Ureter (tissue), 1 donor: ENCODE data around the gene SRRD. TPM values are rescaled to one million over a fixed set of nuclear protein-coding genes. Genes with fewer than 3 reads are reported as not detected.
A peak's percentile ranks its signal among the peaks of the same experiment; 100 is the strongest.
"Not testable (repeated sequence)": the region's sequence is repeated elsewhere in the genome, so short reads cannot be mapped to it uniquely, and the experiment has no call there.

Source experiments
- DNase-seq: peaks from one replicate; pipeline ENCODE4 v3.0.0-alpha.2; 2020; ENCODE audit warnings: low spot score
- total RNA-seq: library from RNA; stranded (reverse); gene quantifications from one replicate; pipeline ENCODE4 v1.2.4, GENCODE V29; 2023
- donor health status: DM: yes; HTN: yes; CAD: no.

Gene SRRD
- total RNA-seq, 1 donor from 2014 or later: 24.6 TPM

DNA sequence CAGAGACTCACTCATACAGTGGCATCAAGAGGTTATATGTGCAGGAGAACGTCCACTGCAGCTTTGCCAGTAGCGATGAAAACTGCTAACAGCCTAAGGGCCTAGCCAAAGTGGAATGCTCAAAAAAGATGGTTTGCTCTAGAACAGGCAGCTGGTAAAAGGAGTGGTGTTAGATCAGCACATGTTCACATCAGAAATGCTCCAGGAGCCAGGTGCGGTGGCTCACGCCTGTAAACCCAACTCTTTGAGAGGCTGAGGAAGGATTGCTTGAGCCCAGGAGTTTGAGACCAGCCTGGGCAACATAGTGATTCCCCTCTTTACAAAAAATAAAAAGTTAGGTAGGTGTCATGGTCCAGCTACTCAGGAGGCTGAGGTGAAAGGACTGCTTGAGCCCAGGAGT lies 38.9 kb downstream of the SRRD start:
- DNase-seq: no peak

DNA sequence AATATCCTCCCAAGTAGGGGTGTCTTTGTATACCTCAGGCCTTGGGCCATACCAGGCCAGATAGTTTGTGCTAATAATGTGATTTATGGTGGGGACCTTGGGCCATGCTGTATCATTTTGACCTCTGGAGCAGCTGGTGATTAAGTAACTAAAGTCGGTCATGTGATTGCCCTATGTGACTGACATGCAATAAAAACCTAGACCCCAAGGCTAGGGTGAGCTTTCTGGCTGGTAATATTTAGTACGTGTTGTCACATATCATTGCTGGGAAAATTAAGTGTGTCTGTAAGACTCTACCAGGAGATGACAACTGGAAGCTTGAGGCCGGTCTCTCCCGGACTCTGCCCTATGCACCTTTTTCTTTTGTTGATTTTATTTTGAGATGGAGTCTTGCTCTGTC lies 41.2 kb downstream of the SRRD start:
- DNase-seq: no peak

GRCh38 chr22:26525946-26526564 lies 42.4 kb downstream of the SRRD start:
- DNase-seq: no peak

GRCh38 chr22:26527167-26527566 lies 43.5 kb downstream of the SRRD start:
- no peak for DNase-seq

- DNase-seq: no peak
Measured at GRCh38 chr22:26527574-26528465, 44.1 kb downstream of the SRRD start.

- not testable (repeated sequence) for DNase-seq
Measured at GRCh38 chr22:26528518-26528917, 44.8 kb downstream of the SRRD start.

DNA sequence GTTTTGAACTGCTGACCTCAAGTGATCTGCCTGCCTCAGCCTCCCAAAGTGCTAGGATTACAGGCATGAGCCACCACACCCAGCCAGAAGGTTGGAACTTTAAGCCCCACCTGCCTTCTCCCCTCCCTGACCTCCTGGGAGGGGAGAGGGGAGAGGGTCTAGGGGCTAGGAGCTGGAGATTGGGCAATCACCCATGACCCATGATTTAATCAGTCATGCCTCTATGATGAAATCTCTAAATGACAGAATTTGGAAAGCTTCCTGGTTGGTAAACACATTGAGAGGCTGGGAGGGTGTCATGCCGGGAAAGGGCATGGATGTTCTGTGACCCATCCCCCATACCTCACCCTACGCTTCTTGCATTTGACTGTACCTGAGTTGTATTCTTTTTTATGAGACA lies 45.7 kb downstream of the SRRD start:
- DNase-seq: peak; percentile 53

DNA sequence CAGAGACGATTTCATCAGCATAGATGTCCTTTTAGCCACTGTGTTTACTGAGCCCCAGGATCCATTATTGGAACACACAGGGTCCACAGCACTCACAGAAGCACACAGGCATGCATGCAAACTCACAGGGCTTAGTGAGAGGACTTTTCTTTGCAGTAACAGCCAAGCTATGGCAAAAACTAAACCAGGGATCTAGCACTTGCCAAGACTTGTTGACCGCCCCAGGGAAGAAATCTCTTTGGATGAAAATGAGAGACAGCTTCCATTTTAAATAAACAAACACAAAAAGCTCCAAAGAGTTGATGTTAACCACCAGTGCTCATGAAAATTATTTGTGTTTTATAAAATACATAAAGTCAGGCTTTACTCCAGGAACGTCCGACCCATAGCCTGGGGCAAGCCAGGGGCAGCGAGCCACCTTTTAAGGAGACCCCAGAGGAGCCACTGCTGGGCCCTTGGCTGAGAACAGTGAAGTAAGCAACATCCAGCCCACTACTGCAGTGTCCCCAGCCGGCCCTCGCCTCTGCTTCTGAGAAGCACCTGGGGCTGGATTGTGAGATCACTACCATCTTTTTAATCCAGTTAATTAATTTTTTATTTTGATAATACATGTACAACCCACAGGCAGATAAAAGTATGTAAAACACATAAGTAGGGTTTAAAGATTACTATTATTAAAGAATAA lies 50.6 kb downstream of the SRRD start:
- DNase-seq: no peak

DNA sequence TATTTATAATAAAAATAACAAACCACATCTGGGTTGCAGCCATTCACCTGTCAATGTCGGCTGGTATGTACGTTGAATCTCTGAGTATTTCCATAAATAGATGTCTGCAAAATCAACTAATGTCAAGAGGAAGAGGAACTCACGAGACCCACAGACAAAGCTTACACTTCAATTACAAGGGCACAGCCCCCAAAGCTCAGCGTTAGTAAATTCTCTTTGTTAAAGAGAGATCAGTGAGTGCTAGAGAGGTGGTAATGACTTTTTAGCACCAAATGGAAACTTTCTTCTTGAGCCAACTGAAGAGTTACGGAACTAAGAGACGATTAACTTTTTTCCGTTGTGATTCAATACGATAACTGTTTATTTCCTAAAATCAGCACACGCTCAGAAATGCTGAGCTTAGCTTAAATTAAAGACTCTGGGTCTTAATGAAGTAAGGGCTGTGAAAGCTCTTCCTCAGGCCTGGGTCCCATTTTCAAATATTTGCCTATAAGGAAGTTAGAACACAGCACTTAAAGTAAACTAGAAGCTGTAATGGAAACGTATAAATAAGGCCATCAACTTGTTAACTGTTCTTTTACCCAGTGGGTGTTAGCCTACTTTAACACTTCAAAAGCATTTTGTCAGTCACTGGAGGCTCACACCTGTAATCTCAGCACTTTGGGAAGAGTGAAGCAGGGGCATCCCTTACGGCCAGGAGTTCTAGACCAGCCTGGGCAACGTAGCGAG lies 51.4 kb downstream of the SRRD start:
- no peak for DNase-seq

DNA sequence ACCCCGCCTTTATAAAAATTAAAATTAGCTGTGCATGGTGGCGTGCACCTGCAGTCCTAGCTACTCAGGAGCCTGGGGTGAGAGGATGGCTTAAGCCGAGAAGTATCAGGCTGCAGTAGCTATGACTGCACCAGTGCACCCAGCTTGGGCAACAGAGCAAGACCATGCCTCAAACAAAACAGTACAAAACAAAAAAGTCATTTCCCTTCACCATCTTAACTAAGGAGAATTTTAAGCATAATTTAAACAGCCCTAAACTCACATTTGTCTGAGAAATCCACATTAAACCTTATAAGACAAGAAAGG lies 51.9 kb downstream of the SRRD start:
- DNase-seq: no peak

DNA sequence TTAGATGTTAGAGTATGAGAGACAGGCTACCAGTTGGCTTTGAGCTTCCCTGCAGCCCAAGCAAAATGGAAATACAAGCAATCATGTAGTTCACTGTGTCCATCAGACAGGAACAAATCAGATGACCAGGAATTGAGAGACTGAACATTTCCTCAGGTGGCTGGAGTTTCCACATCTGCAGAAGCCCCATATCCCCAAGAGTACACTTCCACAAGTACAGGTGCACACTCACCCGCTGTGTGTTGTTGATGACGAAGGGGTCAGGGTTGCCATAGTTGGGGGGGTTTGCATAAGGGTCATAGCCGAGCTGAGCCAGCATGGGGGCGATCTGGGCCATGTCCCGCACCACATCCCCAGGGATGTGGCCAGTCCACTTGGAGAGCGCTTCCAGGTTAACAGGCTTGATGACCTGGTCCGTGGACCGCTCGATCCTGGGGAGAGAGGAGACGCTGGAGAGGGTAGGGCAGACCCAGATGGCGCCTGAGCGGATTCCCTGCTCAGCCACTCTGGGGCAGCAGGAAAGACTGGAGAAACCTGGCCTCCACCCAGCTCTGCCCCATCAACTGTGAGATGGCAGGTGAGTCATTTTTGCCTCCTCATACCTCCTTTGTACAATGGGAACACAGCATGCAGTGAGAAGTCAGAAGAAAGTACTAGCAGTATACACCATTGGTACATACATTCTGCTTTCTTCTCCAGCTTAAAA lies 52.5 kb downstream of the SRRD start:
- no peak for DNase-seq

- DNase-seq: no peak
Measured at GRCh38 chr22:26536762-26537134, 53.1 kb downstream of the SRRD start.

DNA sequence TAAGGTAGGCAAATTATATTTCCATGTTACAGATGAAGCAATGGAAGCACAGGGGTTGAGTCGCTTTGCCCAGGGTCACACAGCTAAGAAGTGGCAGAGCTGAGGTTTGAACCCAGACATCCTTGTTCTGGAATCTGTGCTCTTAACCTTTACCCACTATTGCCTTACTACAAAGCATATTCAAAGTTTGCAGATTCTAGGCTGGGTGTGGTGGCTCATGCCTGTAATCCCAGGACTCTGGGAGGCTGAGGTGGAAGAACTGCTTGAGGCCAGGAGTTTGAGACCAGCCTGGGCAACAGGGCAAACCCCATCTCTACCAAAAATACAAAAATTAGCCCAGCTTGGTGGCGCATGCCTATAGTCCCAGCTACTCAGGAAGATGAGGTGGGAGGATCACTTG lies 56.4 kb downstream of the SRRD start:
- DNase-seq: no peak

DNA sequence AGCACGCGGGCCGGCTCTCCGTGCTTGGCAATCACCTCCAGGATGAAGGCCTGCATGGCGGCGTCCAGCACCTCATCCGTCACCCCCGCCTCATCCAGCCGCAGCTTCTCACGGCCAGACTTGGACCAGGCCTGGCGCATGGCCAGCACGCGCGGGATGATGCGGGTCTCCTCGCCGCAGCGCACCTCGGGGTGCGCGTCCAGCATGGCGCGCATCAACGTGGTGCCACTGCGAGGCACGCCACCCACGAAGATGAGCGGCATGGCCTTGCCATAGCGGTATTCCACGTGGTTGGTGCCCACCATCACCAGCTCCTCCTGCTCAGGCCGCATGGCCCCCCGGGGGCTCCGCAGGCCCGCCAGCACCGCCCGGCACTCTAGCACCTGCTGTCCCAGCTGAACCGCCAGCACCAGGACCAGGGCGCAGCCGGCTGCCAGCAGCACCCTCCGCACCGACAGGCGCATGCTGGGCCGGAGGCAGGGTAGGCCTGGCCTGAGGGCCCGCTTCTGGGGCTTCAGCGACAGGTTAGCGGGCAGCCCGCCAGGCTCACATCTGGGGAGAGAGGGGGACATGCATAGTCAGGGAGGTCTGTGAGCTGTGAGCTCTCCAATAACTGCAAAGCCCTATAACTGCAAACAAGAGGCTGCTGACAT lies 57.6 kb downstream of the SRRD start:
- no peak for DNase-seq

GRCh38 chr22:26542831-26543230 lies 59.2 kb downstream of the SRRD start:
- DNase-seq: no peak

Other genes with a start within 250 kb of the SRRD start
- 1.4 TPM for gene ASPHD2, start 54.6 kb upstream of the SRRD start, total RNA-seq
- gene HPS4, start 94 bp upstream of the SRRD start, total RNA-seq: 49.8 TPM
- gene TFIP11, start 28.6 kb downstream of the SRRD start, total RNA-seq: 33.9 TPM
- 49.1 TPM for gene TPST2, start 106.3 kb downstream of the SRRD start, total RNA-seq
- gene CRYBB1, start 134.2 kb downstream of the SRRD start, total RNA-seq: not detected
- 1.1 TPM for gene CRYBA4, start 138.1 kb downstream of the SRRD start, total RNA-seq
- gene MIAT, start 173.7 kb downstream of the SRRD start, total RNA-seq: 4.7 TPM